ENCODE results near the gene CYP26A1.
"Not testable (repeated sequence)": the region's sequence is repeated elsewhere in the genome, so short reads cannot be mapped to it uniquely, and the experiment has no call there.

Gene CYP26A1

DNA sequence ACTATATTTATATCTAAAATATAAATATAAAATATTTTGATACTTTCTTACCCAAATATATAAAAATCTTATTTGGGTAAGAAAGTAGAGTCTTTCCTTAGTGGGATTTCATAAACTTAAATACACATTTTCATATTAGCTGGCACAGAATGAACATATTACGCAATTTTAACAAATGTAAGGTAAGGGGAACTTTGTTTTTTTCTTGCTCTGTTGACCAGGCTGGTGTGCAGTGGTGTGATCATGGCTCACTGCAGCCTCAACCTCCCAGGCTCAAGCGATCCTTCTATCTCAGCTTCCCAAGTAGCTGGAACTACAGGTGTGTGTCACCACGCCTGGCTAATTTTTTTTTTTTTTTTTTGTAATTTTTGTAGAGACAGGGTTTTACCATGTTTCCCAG, 18.3 kb downstream of the CYP26A1 start:
- Histone ChIP-seq H3K4me1 (no peaks in the 10 kb centered on the region), H3K9me3 (no peaks in the 10 kb centered on the region), H3K4me3 (ENCODE audit: low read depth, low read length) (no peak overlapping the region), H3K27me3 (no peaks in the 10 kb centered on the region), H3K36me3 (no peaks in the 10 kb centered on the region)
- TF ChIP-seq, protein P1, sequence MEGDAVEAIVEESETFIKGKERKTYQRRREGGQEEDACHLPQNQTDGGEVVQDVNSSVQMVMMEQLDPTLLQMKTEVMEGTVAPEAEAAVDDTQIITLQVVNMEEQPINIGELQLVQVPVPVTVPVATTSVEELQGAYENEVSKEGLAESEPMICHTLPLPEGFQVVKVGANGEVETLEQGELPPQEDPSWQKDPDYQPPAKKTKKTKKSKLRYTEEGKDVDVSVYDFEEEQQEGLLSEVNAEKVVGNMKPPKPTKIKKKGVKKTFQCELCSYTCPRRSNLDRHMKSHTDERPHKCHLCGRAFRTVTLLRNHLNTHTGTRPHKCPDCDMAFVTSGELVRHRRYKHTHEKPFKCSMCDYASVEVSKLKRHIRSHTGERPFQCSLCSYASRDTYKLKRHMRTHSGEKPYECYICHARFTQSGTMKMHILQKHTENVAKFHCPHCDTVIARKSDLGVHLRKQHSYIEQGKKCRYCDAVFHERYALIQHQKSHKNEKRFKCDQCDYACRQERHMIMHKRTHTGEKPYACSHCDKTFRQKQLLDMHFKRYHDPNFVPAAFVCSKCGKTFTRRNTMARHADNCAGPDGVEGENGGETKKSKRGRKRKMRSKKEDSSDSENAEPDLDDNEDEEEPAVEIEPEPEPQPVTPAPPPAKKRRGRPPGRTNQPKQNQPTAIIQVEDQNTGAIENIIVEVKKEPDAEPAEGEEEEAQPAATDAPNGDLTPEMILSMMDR (IDR thresholded peaks at IDR 0.05; ENCODE audit: low read depth, low read length), result no peak
- DNase-seq, result no peak

DNA sequence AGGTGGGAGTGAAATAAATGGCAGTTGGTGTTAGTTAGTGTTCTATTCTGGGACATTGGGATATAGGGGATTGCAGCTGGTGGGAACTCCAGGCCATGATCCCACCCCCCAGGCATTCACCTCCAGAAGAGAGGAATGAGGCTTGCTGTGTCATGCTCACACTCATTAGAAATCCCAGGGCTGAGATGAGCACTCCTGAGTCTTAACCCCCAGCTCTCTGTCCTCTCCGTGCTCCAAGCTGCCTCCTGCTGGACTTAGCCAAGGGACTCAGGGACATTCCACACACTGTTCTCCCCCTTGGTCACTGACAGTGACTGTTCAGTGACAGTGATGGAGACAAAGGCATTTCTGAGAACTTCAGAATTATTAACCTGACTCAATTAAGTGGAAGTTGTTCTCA, 21.5 kb downstream of the CYP26A1 start:
- Histone ChIP-seq H3K4me3 (ENCODE audit: low read depth, low read length) (no peak overlapping the region), H3K4me1 (no peaks in the 10 kb centered on the region), H3K36me3 (no peaks in the 10 kb centered on the region), H3K27me3 (no peaks in the 10 kb centered on the region), H3K9me3 (no peaks in the 10 kb centered on the region)
- TF ChIP-seq, protein P1 (IDR thresholded peaks at IDR 0.05; ENCODE audit: low read depth, low read length), result no peak
- no peak for DNase-seq

DNA sequence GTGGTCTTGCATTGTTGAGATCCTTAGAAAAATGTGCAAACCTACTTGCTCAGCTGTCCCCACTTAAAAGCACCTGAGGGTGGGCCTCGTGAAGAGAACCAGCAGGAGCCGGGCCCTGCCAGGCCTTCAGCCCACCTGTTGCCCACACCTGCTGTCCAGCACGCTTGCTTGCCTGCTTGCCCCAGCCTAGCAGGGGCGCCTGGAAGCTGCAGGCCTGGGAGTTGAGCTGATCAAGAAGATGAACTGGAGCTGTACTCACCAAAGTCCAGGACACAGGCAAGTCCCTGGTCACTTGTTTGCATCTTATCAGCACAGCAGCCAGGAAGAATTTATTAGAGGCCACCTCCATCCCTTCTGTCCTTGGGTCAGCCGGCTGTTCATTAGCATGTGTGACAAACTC, 23.2 kb downstream of the CYP26A1 start:
- H3K4me1 ChIP-seq, result no peaks in the 10 kb centered on the region
- no peaks in the 10 kb centered on the region for H3K27me3 ChIP-seq
- TF ChIP-seq, protein P1 (IDR thresholded peaks at IDR 0.05; ENCODE audit: low read depth, low read length), result no peak
- DNase-seq, result no peak
- no peak overlapping the region for H3K4me3 ChIP-seq (ENCODE audit: low read depth, low read length)
- no peaks in the 10 kb centered on the region for H3K36me3 ChIP-seq
- H3K9me3 ChIP-seq, result no peaks in the 10 kb centered on the region

DNA sequence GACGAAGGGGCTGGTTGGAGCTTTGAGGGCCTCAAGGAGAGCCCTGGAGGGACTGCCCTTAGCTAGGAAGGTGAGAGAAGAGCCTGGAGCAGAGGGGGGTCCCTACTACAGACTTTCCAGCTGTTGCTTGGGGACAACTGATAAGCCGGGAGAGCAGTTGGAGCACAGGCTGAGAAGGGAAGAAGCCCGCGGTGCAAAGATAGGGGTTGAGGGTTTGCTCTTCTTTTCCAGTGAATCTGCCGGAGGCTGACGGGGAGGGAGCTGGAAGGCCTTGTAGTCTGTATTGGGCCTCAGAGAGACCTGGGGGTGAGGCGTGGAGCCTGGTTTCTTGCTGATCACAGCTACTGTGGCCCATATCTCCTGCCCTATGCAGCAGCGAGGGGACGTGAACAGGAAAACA, 23.7 kb downstream of the CYP26A1 start:
- Histone ChIP-seq H3K4me1 (no peaks in the 10 kb centered on the region), H3K9me3 (no peaks in the 10 kb centered on the region), H3K27me3 (no peaks in the 10 kb centered on the region), H3K36me3 (no peaks in the 10 kb centered on the region), H3K4me3 (ENCODE audit: low read depth, low read length) (no peak overlapping the region)
- TF ChIP-seq, protein P1 (IDR thresholded peaks at IDR 0.05; ENCODE audit: low read depth, low read length), result no peak
- DNase-seq, result no peak

DNA sequence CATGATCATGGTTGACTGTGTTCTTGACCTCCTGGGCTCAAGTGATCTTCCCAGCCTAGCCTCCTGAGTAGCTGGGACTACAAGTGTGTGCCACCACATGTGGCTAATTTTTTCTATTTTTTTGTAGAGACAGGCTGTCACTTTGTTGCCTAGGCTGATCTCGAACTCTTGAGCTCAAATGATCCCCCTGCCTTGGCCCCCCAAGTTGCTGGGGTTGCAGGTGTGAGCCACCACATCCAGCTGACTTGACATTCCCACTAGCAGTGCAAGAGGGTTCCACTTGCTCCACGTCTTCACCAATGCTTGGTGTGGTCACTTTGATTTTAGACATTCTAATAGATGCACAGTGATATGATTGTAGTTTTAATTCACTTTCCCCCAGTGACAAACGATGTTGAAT, 25.1 kb downstream of the CYP26A1 start:
- no peaks in the 10 kb centered on the region for H3K4me1 ChIP-seq
- TF ChIP-seq, protein P1 (IDR thresholded peaks at IDR 0.05; ENCODE audit: low read depth, low read length), result no peak
- no peaks in the 10 kb centered on the region for H3K36me3 ChIP-seq
- no peaks in the 10 kb centered on the region for H3K27me3 ChIP-seq
- no peaks in the 10 kb centered on the region for H3K9me3 ChIP-seq
- no peak overlapping the region for H3K4me3 ChIP-seq (ENCODE audit: low read depth, low read length)
- DNase-seq, result no peak

DNA sequence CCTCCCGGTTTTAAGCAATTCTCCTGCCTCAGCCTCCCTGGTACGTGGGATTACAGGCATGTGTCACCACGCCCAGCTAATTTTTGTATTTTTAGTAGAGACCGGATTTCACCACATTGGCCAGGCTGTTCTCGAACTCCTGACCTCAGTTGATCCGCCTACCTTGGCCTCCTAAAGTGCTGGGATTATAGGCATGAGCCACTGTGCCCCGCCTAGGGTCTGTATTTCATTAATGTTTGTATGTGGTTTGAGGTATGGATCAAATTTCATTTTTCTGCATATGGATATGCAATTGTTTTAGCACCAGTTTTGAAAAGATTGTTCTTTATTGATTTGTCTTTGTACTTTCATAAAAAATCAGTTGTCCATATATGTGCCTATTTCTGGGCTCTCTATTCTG, 26.0 kb downstream of the CYP26A1 start:
- Histone ChIP-seq H3K36me3 (no peaks in the 10 kb centered on the region), H3K4me1 (no peaks in the 10 kb centered on the region), H3K27me3 (no peaks in the 10 kb centered on the region), H3K9me3 (no peaks in the 10 kb centered on the region), H3K4me3 (ENCODE audit: low read depth, low read length) (no peak overlapping the region)
- no peak for DNase-seq
- TF ChIP-seq, protein P1 (IDR thresholded peaks at IDR 0.05; ENCODE audit: low read depth, low read length), result no peak

DNA sequence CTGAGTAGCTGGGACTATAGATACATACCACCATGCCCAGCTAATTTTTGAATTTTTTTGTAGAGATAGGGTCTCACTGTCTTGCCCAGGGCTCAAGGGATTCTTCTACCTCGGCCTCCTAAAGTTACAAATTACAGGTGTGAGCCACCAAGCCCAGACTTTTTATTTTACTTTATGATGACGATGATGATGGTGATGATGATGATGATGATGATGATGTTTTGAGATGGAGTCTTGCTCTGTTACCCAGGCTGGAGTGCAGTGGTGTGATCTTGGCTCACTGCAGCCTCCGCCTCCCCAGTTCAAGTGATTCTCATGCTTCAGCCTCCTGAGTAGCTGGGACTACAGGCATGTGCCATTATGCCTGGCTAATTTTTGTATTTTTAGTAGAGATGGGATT, 27.5 kb downstream of the CYP26A1 start:
- H3K36me3 ChIP-seq; DNase-seq; H3K27me3 ChIP-seq; H3K9me3 ChIP-seq; H3K4me1 ChIP-seq; H3K4me3 ChIP-seq (ENCODE audit: low read depth, low read length): not testable (repeated sequence)
